HL-60 (cell line): ENCODE data around the gene ZMIZ1.

Experiments
- POLR2AphosphoS5 ChIP-seq: IDR thresholded peaks from 2 replicates; pipeline ENCODE4 v1.6.1; 2012; ENCODE audit warnings: low read depth
- TF ChIP-seq, protein P1 (sequence below): IDR thresholded peaks from one replicate; pipeline ENCODE4 v1.5.1; 2011; ENCODE audit warnings: low read length, control low read depth, inconsistent platforms; ENCODE audit not compliant: insufficient read depth

DNA sequence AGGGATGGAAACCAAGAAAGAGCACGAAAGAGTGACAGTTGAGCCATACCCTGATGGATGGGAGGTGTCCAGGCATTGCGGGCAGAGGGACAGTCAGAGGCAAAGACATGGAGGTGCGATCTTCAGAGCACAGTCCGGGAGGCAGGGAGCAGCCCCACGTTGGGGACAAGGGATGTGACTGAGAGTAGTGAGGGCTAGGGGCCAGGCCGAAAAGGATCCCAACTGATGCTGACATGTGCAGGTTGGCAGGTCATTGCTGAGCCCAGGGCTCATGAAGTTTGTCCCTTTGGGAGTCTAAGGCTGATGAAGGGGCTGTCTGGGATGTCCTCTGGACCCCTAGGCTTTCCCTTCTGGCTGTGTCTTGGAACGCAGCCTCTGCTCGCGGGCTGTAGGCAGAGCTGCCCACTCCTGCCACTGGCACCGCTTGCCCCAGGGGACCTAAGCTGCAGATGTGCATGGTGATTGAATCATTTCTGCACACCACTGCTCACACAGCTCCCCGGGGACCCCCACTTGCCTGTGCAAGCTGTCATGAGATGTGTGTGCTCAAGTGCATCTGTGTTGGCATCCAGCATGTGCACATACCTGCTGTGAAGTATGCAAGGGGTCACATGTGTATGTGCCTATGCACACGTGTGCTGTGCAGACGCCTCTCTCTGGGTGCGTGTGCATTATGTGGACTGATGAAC lies 125.1 kb downstream of the ZMIZ1 start:
- TF ChIP-seq, protein P1, sequence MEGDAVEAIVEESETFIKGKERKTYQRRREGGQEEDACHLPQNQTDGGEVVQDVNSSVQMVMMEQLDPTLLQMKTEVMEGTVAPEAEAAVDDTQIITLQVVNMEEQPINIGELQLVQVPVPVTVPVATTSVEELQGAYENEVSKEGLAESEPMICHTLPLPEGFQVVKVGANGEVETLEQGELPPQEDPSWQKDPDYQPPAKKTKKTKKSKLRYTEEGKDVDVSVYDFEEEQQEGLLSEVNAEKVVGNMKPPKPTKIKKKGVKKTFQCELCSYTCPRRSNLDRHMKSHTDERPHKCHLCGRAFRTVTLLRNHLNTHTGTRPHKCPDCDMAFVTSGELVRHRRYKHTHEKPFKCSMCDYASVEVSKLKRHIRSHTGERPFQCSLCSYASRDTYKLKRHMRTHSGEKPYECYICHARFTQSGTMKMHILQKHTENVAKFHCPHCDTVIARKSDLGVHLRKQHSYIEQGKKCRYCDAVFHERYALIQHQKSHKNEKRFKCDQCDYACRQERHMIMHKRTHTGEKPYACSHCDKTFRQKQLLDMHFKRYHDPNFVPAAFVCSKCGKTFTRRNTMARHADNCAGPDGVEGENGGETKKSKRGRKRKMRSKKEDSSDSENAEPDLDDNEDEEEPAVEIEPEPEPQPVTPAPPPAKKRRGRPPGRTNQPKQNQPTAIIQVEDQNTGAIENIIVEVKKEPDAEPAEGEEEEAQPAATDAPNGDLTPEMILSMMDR = no peak
- TF ChIP-seq POLR2AphosphoS5 = no peak
